ENCODE measurements around the gene SLX4.

GRCh38 chr16:3546986-3547682 is 64.3 kb downstream of the SLX4 start:
- TF ChIP-seq CTCF (IDR thresholded peaks at IDR 0.05; ENCODE audit: insufficient read depth, low read length) (no peak), POLR2AphosphoS5 (IDR thresholded peaks at IDR 0.05; ENCODE audit: low read depth) (no peak), REST (IDR thresholded peaks at IDR 0.05; ENCODE audit: insufficient replicate concordance, low read depth) (no peak), SPI1 (IDR thresholded peaks at IDR 0.05; ENCODE audit: borderline replicate concordance, low read depth) (no peak), GABPA (IDR thresholded peaks at IDR 0.05; ENCODE audit: low read depth) (no peak)

All from HL-60 (cell line).